Measurements from ENCODE around the gene SLC3A2. TPM values are rescaled to one million over a fixed set of nuclear protein-coding genes. Genes with fewer than 3 reads are reported as not detected.

SLC3A2 gene
- total and polyA plus RNA-seq, 2 donors (not counting 3 experiments of a cell fraction or from before 2014, with no cell fraction given): 208 to 337 TPM

GRCh38 chr11:62882431-62882749 lies 1.7 kb downstream of the SLC3A2 start:
- H3K27me3 ChIP-seq (ENCODE audit: control insufficient read depth in 2 of 2, insufficient read depth in 2 of 2, low read length in 2 of 2): no peaks in the 10 kb centered on the region
- ChIA-PET CTCF (interaction anchor here (1.0 kb wide), 1 partner anchor 96 kb away, joined by 4 read pairs; no protein-coding TSS in a partner anchor), POLR2A (interaction anchor here (0.5 to 2.3 kb wide), 5 partner anchors 17 to 96 kb away, joined by 5 to 25 read pairs (median 10); partner anchors contain the start of gene TMEM179B)
- H3K9me1 ChIP-seq (replicated peaks; ENCODE audit: control insufficient read depth, extremely low read depth, insufficient read depth, low read length): no peaks in the 10 kb centered on the region
- intact Hi-C loops (cut with micrococcal nuclease) (loop anchor here (5.0 kb wide), 3 partner anchors 110 to 485 kb away; partner anchors contain the start of genes HNRNPUL2, TAF6L and TTC9C), dilution Hi-C loops (cut with MboI; ENCODE audit: extremely low pct_ligation_motif_present, low sequenced_read_pairs) (no loop called here)
- peak overlapping the region; percentile 75 to 100 (median 95) for H3K4me3 ChIP-seq (replicated peaks in 1 of 3; ENCODE audit: insufficient read depth in 1 of 3, low read depth in 1 of 3, low read length in 3 of 3)
- peaks cover 28 to 36% of the 10 kb centered on the region in 2 experiments for H3K36me3 ChIP-seq (ENCODE audit: control insufficient read depth in 2 of 2, extremely low read depth in 1 of 2, insufficient read depth in 2 of 2, low read length in 2 of 2)
- peak overlapping the region; percentile 100 for H3K9ac ChIP-seq (replicated peaks; ENCODE audit: extremely low read depth, insufficient read depth, low read length)
- H3K79me2 ChIP-seq (ENCODE audit: control insufficient read depth, insufficient read depth, low read length): peaks cover 60% of the 10 kb centered on the region
- no peak overlapping the region for H2AFZ ChIP-seq (ENCODE audit: low read depth, low read length)
- peak overlapping the region; percentile 94 for H3K4me2 ChIP-seq (ENCODE audit: insufficient read depth, low read length)
- peak overlapping the region; percentile 100 for H3K27ac ChIP-seq (ENCODE audit: insufficient read depth, low read depth, low read length)
- BruUV-seq (replicated peaks): no TSS peak
- H3K9me3 ChIP-seq (replicated peaks; ENCODE audit: control insufficient read depth, insufficient read depth, low read length): no peaks in the 10 kb centered on the region
- TF ChIP-seq MAX (IDR thresholded peaks at IDR 0.05; ENCODE audit: insufficient read depth, insufficient read length) (no peak), JUN (IDR thresholded peaks at IDR 0.05; ENCODE audit: borderline replicate concordance, insufficient read depth, insufficient read length, low read depth) (no peak), EZH2 (IDR thresholded peaks at IDR 0.05; ENCODE audit: borderline replicate concordance, low read depth, low read length, severe bottlenecking) (no peak), MYC (IDR thresholded peaks at IDR 0.05; ENCODE audit: low read depth, low read length) (no peak), POLR2A (IDR thresholded peaks at IDR 0.05; ENCODE audit: low read depth, low read length) (no peak), CTCF (IDR thresholded peaks at IDR 0.05; ENCODE audit: extremely low read depth in 1 of 2, insufficient read depth in 1 of 2, low read depth in 1 of 2, low read length in 2 of 2) (no peak), POLR2AphosphoS5 (IDR thresholded peaks at IDR 0.05; ENCODE audit: insufficient read depth, low read depth, low read length) (no peak), FOS (IDR thresholded peaks at IDR 0.05; ENCODE audit: borderline replicate concordance, insufficient read depth, low read length) (no peak), GATA2 (IDR thresholded peaks at IDR 0.05; ENCODE audit: insufficient read depth, insufficient read length, low read depth, low read length) (no peak)
- FAIRE-seq: peak; percentile 40
- DNase-seq (ENCODE audit: low read depth, low spot score): no peak
- peaks cover 5% of the 10 kb centered on the region for H4K20me1 ChIP-seq (replicated peaks; ENCODE audit: control insufficient read depth, extremely low read depth, insufficient read depth, low read length)
- peaks cover 45% of the 10 kb centered on the region for H3K4me1 ChIP-seq (ENCODE audit: control insufficient read depth, extremely low read depth, insufficient read depth, low read length)

Data from endothelial cell of umbilical vein (primary cell).